Right forelimb (tissue), 1 donor: Measurements from ENCODE around the gene MDM2.
"Not testable (repeated sequence)": the region's sequence is repeated elsewhere in the genome, so short reads cannot be mapped to it uniquely, and the experiment has no call there.

Experiments
- DNase-seq: peaks from one replicate; pipeline ENCODE4 v3.0.0-alpha.2; 2018

The MDM2 gene

DNA sequence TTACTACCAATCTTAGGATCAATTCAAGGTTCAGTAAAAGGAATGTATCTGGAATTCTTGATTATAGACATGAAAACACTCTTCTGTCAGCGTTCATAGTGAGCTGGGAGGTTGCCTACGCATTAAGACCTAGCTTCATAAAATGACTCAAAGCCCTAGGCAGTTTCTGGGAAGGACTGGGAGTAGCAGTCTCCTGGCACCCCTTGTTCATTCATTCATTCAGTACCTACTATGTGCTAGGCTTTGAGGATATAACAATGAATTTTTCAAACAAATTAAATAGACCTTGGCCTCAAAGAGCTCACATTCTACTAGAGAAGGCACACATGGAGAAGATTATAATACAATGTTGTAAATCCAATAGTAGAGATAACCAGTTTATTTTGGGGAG, 46.1 kb downstream of the MDM2 start:
- DNase-seq: no peak

- DNase-seq: no peak
Observed at GRCh38 chr12:68854554-68854953, 46.6 kb downstream of the MDM2 start.

GRCh38 chr12:68855111-68855510, 47.1 kb downstream of the MDM2 start:
- DNase-seq: no peak

DNA sequence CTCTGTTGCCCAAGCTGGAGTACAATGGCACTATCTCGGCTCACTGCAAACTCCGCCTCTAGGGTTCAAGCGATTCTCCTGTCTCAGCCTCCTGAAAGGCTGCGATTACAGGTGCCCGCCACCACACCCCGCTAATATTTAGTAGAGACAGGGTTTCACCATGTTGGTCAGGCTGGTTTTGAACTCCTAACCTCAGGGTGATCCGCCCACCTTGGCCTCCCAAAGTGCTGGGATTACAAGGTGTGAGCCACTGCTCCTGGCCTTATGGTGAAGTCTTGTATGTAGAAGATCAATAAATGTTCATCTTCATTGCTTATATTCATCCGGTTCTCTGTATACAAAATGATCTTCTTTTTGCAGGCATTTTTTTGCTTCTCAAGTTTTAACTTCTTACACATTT, 47.8 kb downstream of the MDM2 start:
- no peak for DNase-seq

DNA sequence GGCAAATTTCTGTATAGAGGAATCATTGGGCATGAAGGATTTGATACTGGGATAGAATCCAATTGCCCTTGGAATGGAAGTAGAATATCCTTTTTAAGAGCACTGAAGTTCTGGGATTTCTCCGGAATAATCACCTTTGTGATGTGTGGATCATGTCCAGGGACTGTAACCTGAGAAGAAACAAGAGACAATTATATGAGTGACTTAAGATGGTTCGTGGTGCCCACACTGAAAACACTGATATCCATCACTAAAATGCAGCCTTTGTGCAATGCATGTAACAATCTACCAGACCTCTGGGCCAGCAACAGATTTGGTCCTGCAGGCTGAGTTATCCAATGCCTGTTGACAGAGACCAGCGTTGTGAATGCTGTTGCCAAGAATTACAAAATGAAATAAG, 48.5 kb downstream of the MDM2 start:
- DNase-seq: no peak

DNA sequence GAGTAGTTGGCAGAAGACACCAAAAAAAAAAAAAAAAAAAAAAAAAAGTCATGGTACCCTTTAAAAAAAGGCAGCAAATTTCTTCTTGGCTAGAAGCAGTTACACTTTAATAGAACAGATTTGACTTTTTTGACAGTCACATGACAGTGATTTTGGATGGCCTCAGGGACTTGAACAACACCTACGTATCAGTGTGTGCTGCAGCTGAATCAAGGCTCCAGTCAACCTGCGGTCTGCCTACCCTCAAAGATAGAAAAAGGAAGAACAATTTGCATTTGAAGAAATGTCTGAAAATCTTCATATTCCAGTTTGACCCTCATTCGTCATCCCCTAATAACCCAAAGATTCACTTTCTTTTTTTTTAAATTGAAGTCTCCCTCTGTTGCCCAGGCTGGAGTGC, 53.9 kb downstream of the MDM2 start:
- no peak for DNase-seq

DNA sequence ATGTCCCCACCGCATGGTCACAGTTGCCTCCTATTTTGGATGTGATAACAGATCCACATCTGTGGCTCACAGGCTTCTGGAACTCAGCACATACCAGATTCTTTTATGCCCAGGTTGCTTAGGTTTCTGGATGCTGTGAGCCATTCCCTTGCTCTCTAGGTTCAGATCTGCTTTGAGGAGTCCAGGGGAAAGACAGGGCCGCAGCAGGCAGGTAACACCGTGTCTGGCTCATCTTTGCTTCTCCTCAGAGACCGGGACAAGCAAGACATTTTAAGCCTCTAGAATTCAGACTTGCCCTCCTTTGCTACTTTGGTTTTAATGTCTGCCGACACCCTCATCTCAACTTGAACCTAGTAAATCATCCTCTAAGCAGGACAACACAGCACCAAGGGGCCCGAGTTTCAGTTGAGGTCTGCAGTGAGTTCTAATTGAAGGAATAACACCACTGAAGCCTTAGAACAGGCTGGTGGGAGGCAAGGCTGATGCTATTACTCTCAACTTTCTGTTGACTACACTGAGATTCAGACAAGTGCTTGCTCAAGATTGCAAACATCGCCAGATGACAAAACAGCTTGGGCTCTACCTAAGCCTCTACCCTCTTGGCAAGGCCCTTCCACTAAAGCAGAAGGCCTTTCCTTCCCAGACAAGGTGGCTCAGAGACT, 55.3 kb downstream of the MDM2 start:
- DNase-seq: no peak

DNA sequence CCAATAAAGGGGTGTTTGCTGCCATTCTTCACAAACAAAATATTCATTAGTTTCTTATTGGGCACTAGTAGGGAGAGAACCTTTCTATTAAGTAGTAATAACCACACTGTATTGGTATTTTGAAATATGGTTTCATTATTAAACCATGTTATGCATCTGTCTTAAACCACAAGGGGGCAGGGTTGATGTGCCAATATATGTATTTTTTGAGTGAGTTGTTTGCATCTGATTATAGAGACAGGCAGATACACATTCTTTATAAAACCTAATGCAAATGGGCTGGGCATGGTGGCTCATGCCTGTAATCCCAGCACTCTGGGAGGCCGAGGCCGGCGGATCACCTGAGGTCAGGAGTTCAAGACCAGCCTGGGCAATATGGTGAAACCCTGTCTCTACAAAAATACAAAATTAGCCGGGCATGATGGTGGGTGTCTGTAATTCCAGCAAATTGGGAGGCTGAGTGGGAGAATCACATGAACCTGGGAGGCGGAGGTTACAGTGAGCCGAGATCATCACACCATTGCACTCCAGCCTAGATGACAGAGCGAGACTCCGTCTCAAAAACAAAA, 56.0 kb downstream of the MDM2 start:
- not testable (repeated sequence) for DNase-seq

DNA sequence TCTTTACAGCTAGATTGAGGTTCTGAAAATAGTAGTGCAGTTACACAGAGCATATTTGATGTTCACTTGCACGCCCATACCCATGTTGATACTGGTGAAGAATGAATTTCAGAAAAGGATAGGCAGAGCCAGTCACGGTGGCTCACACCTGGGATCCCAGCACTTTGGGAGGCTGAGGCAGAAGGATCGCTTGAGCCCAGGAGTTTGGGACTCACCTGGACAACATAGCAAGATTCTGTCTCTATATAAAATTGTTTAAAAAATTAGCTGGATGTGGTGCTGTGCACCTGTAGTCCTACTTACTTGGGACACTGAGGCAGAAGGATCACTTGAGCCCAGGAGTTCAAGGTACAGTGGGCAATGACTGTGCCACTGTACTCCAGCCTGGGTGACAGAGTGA, 56.6 kb downstream of the MDM2 start:
- no peak for DNase-seq

DNA sequence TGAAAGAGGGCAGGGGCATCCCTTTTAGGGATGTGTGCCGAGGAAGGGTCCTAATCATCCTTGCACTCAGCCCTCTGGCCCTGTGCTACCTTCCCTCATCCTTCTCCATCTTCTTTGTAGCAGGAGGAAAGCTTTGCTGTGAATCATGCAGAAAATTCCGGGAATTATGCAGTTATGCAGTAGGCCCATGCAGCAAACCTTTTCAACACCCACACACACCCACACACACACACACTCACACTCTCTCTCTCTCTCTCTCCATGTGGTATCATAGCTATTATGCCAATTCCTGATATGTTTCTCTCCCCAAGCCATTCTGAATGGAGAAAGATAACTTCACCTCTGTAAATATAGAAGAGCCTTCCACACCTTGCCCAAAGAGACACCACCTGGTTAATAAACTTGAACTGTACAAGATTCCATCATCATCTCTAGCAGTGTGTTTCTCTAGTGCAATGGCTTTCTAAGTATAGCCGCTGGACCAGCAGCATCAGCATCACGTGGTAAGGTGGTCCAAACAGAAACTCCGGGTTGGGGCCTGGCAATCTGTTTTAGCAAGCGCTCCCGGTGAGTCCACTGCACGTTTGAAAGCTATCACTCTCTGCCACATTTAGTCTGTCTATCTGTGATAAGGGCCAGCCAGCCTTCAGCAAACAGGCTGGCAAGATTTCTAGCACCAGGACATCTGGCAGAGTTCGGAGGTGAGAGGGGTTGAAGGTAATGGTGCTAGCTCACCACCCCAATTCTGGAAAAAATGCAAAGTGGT, 57.6 kb downstream of the MDM2 start:
- no peak for DNase-seq

DNA sequence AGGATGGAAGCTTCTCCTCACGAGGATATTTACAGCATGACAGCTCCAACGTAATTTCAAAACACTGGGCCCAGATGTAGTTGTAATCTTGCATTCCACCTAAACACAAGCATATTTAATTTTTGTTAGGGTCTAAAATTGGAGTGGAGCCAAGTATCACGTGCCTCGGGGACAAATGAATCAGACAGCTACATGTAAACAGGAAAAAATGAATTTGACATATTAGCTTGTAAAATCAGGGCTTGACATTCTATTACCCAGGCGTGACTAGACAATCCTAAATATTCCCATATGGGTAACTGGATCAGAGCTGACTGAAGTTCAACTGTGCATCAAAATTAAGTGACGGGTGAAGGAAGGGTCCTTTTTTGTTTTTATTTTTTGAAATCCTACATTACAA, 59.0 kb downstream of the MDM2 start:
- no peak for DNase-seq

DNA sequence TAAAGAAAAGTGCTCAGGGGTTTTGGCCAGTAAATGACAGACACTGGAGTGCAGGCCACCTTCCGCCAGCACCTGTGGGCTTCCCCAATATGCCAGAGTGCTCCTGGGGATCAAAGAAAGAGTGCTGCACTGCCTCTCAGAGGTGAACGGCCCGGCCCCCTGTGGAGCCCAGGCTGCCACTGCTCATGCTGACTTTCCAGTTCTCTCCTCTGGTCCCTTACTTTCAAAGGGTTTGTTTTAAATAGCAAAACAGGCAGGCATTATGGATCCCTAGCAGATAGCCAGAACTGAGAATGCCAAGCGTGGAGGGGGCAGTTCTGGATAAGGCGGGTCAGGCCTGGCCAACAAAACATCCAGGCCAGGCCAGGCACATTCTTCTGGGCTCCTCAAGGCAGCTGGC, 59.6 kb downstream of the MDM2 start:
- no peak for DNase-seq

DNA sequence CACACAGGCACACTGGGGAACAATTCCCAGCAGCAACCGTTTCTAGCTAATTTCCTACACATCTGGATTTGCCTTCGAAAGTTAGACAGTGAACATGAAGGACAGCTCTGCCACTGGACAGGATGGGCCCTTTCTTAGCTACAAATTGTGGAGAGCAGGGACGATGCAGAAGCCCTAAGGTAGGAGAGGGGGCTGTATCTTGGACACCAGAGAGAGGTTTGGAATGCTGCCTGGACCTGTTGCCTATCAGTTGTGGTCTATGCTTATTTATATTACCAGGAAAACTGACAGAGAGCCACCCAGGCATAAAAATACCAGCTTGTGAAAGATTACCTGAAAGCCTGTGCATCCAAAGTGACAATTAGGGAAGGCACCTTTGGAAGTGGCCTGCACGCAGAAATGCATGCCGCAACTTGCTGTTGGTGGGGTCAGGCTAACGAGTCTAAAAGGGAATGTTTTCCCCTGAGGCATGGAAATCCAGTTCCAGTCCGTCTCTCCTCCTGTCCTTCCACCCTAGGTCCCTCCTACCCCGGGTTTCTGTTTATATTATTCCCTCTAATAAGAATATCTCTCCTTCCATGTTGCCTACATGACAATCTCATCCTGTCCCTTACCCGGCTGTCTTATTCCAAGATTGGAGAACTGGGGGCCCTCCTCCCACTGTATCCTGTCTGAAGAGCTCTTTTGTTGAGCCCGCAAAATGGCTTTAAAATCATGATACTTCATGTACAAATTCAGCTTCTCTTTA, 60.2 kb downstream of the MDM2 start:
- no peak for DNase-seq

GRCh38 chr12:68870011-68870410, 62.0 kb downstream of the MDM2 start:
- DNase-seq: no peak

DNA sequence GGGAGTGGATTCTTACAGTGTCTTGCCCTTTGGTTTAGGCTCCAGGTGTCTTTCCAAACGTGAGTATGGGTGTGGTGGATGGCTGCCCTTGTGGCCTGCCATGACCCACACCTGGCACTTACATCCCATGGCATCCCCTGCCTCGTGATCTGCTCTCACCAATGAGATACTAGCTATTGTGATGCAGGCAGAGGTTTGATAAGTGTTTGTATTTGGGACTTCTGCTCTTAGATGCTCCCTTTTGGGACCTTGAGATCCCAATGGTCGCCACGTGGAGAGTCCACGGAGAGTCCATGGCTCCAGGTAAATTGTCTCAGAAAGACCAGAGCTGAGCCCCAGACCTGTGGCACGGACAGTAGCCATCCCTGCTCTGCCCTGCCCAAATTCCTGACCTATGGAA, 62.5 kb downstream of the MDM2 start:
- no peak for DNase-seq

- no peak for DNase-seq
Observed at GRCh38 chr12:68871396-68871795, 63.4 kb downstream of the MDM2 start.

- no peak for DNase-seq
Observed at GRCh38 chr12:68871921-68872320, 63.9 kb downstream of the MDM2 start.

DNA sequence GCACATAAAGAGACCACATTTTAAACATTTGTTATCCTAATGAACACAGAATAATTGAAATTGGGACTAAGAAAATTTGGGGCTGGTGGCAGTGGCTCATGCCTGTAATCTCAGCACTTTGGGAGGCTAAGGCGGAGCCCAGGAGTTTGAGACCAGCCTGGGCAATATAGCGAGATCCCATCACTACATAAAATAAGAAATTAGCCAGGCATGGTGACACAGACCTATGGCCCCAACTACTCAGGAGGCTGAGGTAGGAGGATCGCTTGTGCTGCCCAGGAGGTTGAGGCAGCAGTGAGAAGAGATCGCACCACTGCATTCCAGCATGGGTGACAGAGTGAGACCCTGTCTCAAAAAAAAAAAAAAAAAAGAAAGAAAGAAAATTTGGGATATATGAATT, 65.3 kb downstream of the MDM2 start:
- no peak for DNase-seq

GRCh38 chr12:68876461-68876860, 68.5 kb downstream of the MDM2 start:
- DNase-seq: no peak

DNA sequence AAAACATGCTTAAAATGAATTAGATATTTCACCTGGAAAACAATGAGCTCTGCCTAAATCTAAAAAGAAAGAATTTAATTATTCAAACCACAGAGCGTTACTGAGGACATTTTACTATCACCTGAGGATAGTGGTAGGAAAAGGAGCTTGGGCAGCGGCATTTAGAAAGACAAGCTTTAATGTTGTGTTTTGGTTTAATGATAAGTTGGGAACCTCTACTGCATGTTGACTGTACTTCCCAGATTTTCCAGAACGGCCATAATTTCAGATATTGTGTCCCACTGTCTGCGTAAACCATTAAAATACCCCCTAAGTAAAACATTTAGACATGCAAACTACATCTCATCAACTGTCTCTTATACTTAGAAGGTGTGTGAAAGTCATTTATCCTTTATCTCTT, 69.6 kb downstream of the MDM2 start:
- no peak for DNase-seq

GRCh38 chr12:68878283-68878682, 70.3 kb downstream of the MDM2 start:
- DNase-seq: no peak

DNA sequence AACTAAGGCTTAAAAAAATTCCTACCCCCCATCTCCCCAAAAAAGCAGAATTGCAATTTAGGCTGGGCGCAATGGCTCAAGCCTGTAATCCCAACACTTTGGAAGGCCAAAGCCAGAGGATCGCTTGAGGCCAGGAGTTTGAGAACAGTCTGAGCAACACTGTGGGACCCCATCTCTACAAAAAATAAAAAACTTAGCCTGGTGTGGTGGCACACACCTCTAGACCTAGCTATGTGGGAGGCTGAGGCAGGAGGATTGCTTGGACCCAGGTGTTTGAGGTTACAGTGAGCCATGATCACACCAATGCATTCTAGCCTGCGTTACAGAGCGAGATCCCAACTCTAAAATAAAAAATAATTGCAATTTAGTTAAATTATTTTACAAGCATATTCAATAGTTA, 70.9 kb downstream of the MDM2 start:
- DNase-seq: no peak

- DNase-seq: no peak
Observed at GRCh38 chr12:68880660-68881325, 72.8 kb downstream of the MDM2 start.
